B cell (primary cell): ENCODE data around the gene CAMK2B. TPM values are rescaled to one million over a fixed set of nuclear protein-coding genes. Genes with fewer than 3 reads are reported as not detected.

Experiments
- ATAC-seq: fragments of 200-7000 bp; cut with Tn5 transposase; one replicate; pipeline ENCODE4 v1.10.0; 2021; ENCODE audit warnings: low read depth, mild to moderate bottlenecking, moderate number of reproducible peaks, moderate library complexity
- CTCF ChIA-PET: fragments of 350-600 bp; sonication (Branson Sonifier 250); formaldehyde crosslinking; loops from one replicate; lab custom pipeline; 2021; ENCODE audit warnings: antibody characterized with exemption, inconsistent platforms; lab: Charles Lee
- POLR2A ChIA-PET: fragments of 350-600 bp; sonication (Branson Sonifier 250); formaldehyde crosslinking; loops from one replicate; lab custom pipeline; 2021; ENCODE audit warnings: antibody characterized with exemption; lab: Charles Lee
- DNase-seq: peaks from one replicate; pipeline ENCODE4 v3.0.0; 2013
- H2AFZ ChIP-seq: 2 replicates; pipeline ENCODE4 v1.6.1; 2012; ENCODE audit warnings: mild to moderate bottlenecking, low read depth, low read length; ENCODE audit not compliant: insufficient read depth, poor library complexity, severe bottlenecking
- H3K27ac ChIP-seq, 2 donors: 1 replicate in 1 of 2; 2 replicates in 1 of 2; pipeline ENCODE4 v1.5.1; 2012 to 2013; ENCODE audit warnings: low read length in 2 of 2, mild to moderate bottlenecking in 2 of 2, moderate library complexity in 1 of 2
- H3K27me3 ChIP-seq, 4 experiments: fragments of 200-600 bp in 1 of 4; sonication (generic) in 1 of 4; replicated peaks in 1 of 4; 1 replicate in 2 of 4; 2 replicates in 2 of 4; pipeline versions ENCODE4 v1.6.1 to v1.7.0; 2013 to 2016; ENCODE audit warnings: low read length in 3 of 4, mild to moderate bottlenecking in 2 of 4, mixed read lengths in 1 of 4, moderate library complexity in 1 of 4; ENCODE audit not compliant: insufficient read depth in 4 of 4, control insufficient read depth in 3 of 4; ENCODE audit errors: control extremely low read depth in 1 of 4
- H3K36me3 ChIP-seq, 2 experiments: replicated peaks in 1 of 2; 1 replicate in 1 of 2; 2 replicates in 1 of 2; pipeline versions ENCODE4 v1.6.1 to v1.7.1; 2013; ENCODE audit warnings: low read length in 1 of 2; ENCODE audit not compliant: insufficient read depth in 2 of 2, control insufficient read depth in 1 of 2; ENCODE audit errors: control extremely low read depth in 1 of 2, extremely low read depth in 1 of 2
- H3K4me1 ChIP-seq, 2 donors: fragments of 200-600 bp in 1 of 2; sonication (generic) in 1 of 2; 1 replicate in 1 of 2; 2 replicates in 1 of 2; pipeline versions ENCODE4 v1.5.1 to v1.6.1; 2013 to 2017; ENCODE audit warnings: low read length in 2 of 2; ENCODE audit not compliant: control insufficient read depth in 2 of 2, insufficient read depth in 2 of 2
- H3K4me2 ChIP-seq: replicated peaks from 2 replicates; pipeline ENCODE3; 2012; ENCODE audit warnings: mild to moderate bottlenecking, low read depth, low read length; ENCODE audit not compliant: poor library complexity, severe bottlenecking
- H3K4me3 ChIP-seq, 5 experiments: fragments of 200-600 bp in 1 of 5; sonication (generic) in 1 of 5; 1 replicate in 3 of 5; 2 replicates in 2 of 5; pipeline versions ENCODE4 v1.5.1 to v1.7.0; 2011 to 2016; ENCODE audit warnings: low read length in 4 of 5, mild to moderate bottlenecking in 4 of 5, low read depth in 2 of 5, control low read depth in 1 of 5, moderate library complexity in 1 of 5; ENCODE audit not compliant: insufficient read depth in 1 of 5; ENCODE audit errors: control extremely low read depth in 1 of 5, extremely low read depth in 1 of 5
- H3K79me2 ChIP-seq: fragments of 200-600 bp; sonication (generic); one replicate; pipeline ENCODE4 v1.6.0; 2016; ENCODE audit warnings: low read length; ENCODE audit not compliant: control insufficient read depth, insufficient read depth
- H3K9ac ChIP-seq: fragments of 200-600 bp; sonication (generic); 2 replicates; pipeline ENCODE4 v1.6.1; 2017; ENCODE audit warnings: mild to moderate bottlenecking, low read length, moderate library complexity
- H3K9me3 ChIP-seq, 3 donors: one replicate each; pipeline versions ENCODE4 v1.6.1 to v1.7.1; 2013; ENCODE audit warnings: low read length in 2 of 3; ENCODE audit not compliant: control insufficient read depth in 2 of 3, insufficient read depth in 1 of 3; ENCODE audit errors: control extremely low read depth in 1 of 3
- H4K20me1 ChIP-seq: 2 replicates; pipeline ENCODE4 v1.6.0; 2012; ENCODE audit warnings: mild to moderate bottlenecking, low read length; ENCODE audit not compliant: insufficient read depth, control insufficient read depth, poor library complexity, severe bottlenecking
- H3K27ac Mint-ChIP-seq: one replicate; pipeline ENCODE4 v1.8.0; 2021; ENCODE audit warnings: mixed read lengths
- H3K27me3 Mint-ChIP-seq: one replicate; pipeline ENCODE4 v1.8.0; 2021; ENCODE audit warnings: mixed read lengths
- H3K4me1 Mint-ChIP-seq: one replicate; pipeline ENCODE4 v1.8.0; 2021; ENCODE audit warnings: mixed read lengths
- H3K4me3 Mint-ChIP-seq: one replicate; pipeline ENCODE4 v1.8.0; 2021; ENCODE audit warnings: mixed read lengths
- H3K9me3 Mint-ChIP-seq: one replicate; pipeline ENCODE4 v1.8.0; 2022; ENCODE audit warnings: mixed read lengths; ENCODE audit not compliant: insufficient read depth
- CTCF ChIP-seq: fragments of 200-600 bp; IDR thresholded peaks from one replicate; pipeline ENCODE4 v1.8.0; 2022; ENCODE audit warnings: antibody characterized with exemption, mild to moderate bottlenecking
- EZH2 ChIP-seq: IDR thresholded peaks from 2 replicates; pipeline ENCODE4 v1.6.1; 2012; ENCODE audit warnings: borderline replicate concordance, low read depth, mild to moderate bottlenecking, moderate library complexity, low read length; ENCODE audit not compliant: insufficient read depth, poor library complexity, severe bottlenecking
- WGBS: methylation state at CpG from one replicate; pipeline ENCODE4 v1.1.5; 2013; ENCODE audit warnings: missing lambda C conversion rate; ENCODE audit not compliant: insufficient coverage; 5-methylcytosine and 5-hydroxymethylcytosine counted together
- intact Hi-C: fragments of 100-400 bp; cut with micrococcal nuclease; formaldehyde crosslinking; loops from one replicate; pipeline ENCODE4 v1.10.0; 2022
- polyA plus RNA-seq: library from polyadenylated mRNA; depleted of rRNA; stranded (reverse); fragments of >200 nt; gene quantifications from 2 replicates; pipeline ENCODE4 v1.2.3, GENCODE V29; 2012
- total RNA-seq, 2 donors: library from RNA; stranded (reverse); fragments of 120-200 nt in 1 of 2; gene quantifications; 1 replicate in 1 of 2; 2 replicates in 1 of 2; pipeline versions ENCODE4 v1.2.3 to v1.2.4, GENCODE V29; 2013 to 2022

Gene CAMK2B
- total and polyA plus RNA-seq, 2 donors (not counting 1 experiment from before 2014, with no cell fraction given): 0.42 TPM; not detected in 1

- Histone ChIP-seq H3K36me3 (no peaks in the 10 kb centered on the region), H4K20me1 (no peaks in the 10 kb centered on the region), H2AFZ (no peak overlapping the region), H3K27ac (no peak overlapping the region), H3K4me1 (peaks cover 0 to 7% of the 10 kb centered on the region in 2 donors), H3K9me3 (no peaks in the 10 kb centered on the region), H3K9ac (no peak overlapping the region), H3K27me3 (peaks cover 0 to 2% (median 0%) of the 10 kb centered on the region in 4 experiments), H3K79me2 (no peaks in the 10 kb centered on the region), H3K4me3 (no peak overlapping the region), H3K4me2 (no peak overlapping the region)
- Mint-ChIP-seq H3K27ac (no peak overlapping the region), H3K4me3 (no peak overlapping the region), H3K9me3 (no peaks in the 10 kb centered on the region), H3K27me3 (no peaks in the 10 kb centered on the region), H3K4me1 (peaks cover 11% of the 10 kb centered on the region)
- TF ChIP-seq CTCF: no peak
- no peak for TF ChIP-seq EZH2
- 64% methylated on average over 8 of the region's 13 CpGs for WGBS
- ChIA-PET CTCF (no interaction called here), POLR2A (no interaction called here)
- ATAC-seq: no peak
- no peak for DNase-seq
- intact Hi-C loops: no loop called here
Observed at GRCh38 chr7:44284216-44284615, 41.2 kb downstream of the CAMK2B start.

DNA sequence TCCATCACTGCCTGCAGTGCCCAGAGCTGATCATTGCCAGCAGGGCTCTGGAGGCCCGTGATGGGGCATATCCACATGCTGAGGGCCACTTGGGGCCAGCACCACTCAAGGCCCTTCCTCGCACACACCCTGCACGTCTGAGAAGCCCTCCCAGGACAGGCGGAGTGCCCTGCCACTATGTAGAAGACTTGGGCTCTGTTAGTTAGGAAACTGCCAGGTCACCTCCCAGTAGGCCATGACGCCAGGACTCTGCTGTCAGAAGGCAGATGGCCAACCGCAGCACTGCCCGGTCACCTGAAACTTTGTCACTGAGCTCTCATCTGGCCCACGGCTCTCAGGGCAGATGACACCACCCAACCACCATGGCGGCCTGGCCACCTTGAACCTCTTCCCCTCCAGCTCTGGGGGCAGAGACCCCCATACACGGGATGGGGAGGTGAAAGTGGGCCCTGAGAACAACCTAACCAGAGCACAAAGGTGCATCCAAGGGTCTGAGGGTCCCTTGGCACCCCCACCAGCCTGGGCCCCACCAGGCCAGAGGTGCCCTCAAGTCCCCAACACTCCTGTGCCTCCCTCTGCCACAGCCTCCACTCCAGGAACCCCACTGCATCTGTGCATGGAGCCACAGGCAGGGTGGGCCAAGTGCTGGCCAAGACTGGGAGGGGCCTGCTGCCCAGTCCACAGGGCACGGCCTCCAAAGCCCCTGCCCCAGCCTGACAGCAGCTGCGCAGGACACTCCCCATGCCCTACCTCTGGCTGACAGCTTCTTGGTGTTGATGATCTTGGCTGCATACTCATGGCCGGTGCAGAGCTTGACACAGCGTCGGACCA lies 41.8 kb downstream of the CAMK2B start:
- no peaks in the 10 kb centered on the region for H3K79me2 ChIP-seq
- Mint-ChIP-seq H3K27me3 (no peaks in the 10 kb centered on the region), H3K4me1 (peaks cover 11% of the 10 kb centered on the region), H3K27ac (no peak overlapping the region), H3K4me3 (no peak overlapping the region), H3K9me3 (no peaks in the 10 kb centered on the region)
- intact Hi-C loops: no loop called here
- H3K9me3 ChIP-seq: no peaks in the 10 kb centered on the region
- DNase-seq (no peak), ATAC-seq (no peak)
- peaks cover 0 to 7% of the 10 kb centered on the region in 2 donors for H3K4me1 ChIP-seq
- H3K36me3 ChIP-seq: no peaks in the 10 kb centered on the region
- 98% methylated on average over 10 of the region's 15 CpGs for WGBS
- no peak overlapping the region for H3K4me3 ChIP-seq
- H2AFZ ChIP-seq: no peak overlapping the region
- H3K9ac ChIP-seq: no peak overlapping the region
- CTCF ChIA-PET: no interaction called here
- POLR2A ChIA-PET: no interaction called here
- no peaks in the 10 kb centered on the region for H4K20me1 ChIP-seq
- TF ChIP-seq CTCF (no peak), EZH2 (no peak)
- H3K4me2 ChIP-seq: no peak overlapping the region
- H3K27me3 ChIP-seq: no peaks in the 10 kb centered on the region
- no peak overlapping the region for H3K27ac ChIP-seq
